Midbrain (tissue), 1 donor: ENCODE results near the gene ZNF823.
"Not testable (repeated sequence)": the region's sequence is repeated elsewhere in the genome, so short reads cannot be mapped to it uniquely, and the experiment has no call there.

Experiments
- DNase-seq: peaks from one replicate; lab custom pipeline; 2025; lab: John Stamatoyannopoulos, UW

ZNF823 gene

DNA sequence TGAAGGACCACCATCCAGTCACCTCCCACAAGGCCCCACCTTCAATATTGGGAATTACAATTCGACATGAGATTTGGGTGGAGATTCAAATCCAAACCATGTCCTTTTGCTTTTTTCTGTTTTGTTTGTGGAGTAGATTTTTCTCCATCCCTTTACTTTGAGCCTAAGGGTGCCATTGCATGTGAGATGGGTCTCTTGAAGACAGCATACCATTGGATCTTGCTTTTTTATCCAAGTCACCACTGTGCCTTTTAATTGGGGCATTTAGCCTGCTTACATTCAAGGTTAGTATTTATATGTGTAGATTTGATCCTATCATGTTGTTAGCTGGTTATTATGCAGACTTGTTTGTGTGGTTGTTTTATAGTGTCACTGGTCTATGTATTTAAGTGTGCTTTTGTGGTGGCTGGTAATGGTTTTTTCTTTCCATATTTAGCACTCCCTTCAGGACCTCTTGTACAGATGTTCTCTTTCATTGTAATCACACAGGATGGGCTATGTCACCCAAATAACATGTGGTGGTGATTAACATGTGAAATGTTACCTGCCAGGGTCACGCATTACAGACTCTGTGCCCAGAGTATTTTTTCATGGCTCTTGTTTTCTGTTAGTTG, 58.0 kb downstream of the ZNF823 start:
- no peak for DNase-seq

DNA sequence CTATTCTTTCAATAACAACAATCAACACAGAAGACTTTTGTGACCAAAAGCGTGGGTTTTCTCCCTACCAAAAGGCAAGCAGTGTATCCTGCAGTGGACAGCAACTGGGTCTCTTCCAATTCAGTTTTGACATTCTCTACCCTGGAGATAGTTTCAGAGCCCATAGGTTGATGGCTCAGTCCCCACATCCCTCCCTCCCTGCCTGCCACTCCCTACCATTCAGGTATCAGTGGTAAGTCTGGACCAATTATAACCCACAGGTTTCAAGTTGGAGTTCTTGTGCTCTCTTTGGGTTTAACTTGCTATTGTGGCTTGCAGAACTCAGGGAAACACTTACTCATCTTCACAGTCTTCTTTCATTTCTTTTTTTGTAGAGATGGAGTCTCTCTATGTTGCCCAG, 60.2 kb downstream of the ZNF823 start:
- no peak for DNase-seq

DNA sequence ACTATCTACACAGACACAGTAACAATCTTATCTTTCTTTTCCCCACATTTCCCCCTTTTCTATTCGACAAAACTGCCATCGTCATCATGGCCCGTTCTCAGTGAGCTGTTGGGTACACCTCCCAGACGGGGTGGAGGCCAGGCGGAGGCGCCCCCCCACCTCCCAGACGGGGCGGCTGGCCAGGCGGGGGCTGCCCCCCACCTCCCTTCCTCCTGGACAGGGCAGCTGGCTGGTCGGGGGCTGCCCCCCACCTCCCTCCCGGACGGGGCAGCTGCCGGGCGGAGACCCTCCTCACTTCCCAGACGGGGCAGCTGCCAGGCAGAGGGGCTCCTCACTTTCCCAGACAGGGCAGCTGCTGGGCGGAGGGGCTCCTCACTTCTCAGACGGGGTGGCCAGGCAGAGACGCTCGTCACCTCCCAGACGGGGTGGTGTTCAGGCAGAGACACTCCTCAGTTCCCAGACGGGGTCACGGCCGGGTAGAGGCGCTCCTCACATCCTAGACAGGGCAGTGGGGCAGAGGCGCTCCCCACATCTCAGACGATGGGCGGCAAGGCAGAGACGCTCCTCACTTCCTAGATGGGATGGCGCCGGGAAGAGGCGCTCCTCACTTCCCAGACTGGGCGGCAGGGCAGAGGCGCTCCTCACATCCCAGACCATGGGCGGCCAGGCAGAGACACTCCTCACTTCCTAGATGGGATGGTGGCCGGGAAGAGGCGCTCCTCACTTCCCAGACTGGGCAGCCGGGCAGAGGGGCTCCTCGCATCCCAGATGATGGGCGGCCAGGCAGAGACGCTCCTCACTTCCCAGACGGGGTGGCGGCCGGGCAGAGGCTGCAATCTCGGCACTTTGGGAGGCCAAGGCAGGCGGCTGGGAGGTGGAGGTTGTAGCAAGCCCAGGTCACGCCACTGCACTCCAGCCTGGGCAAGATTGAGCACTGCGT, 61.8 kb downstream of the ZNF823 start:
- DNase-seq, result not testable (repeated sequence)

DNA sequence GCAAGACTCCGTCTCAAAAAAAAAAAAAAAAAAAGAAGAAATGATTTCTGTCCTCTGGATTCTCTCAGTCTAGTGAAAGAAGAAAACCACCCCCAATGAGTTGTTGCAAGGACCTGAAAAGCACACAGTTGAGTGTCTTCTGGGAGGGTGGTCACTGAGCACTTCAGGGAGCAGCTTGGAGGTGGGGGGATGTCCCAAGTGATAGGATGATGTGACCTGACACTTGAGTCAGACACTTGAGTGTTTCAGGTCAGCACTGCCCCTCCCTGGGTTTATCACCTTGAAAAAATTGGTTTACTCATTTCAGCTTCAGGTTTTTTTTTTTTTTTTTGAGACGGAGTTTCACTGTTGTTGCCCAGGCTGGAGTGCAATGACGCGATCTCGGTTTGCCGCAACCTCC, 63.2 kb downstream of the ZNF823 start:
- no peak for DNase-seq

DNA sequence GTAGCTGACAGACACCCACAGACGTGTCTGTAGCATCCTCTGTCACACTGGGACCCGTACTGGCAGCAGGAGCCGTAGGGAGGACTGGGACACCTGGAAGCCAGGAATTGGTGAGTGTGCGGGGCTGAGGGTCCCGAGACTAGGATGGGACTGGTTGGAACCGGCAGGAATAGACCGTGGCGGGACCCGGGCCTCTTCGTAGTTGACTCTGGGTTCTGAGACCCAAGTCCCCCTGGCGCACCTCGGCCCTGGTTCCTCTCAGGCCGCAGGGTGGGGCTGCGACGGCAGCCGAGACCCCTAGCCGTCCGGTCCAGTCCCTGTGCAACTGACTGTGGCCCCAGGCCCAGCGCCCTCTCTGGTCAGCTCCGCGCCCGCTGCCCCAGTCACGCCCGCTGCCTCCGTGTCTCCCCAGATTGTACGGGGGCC, 64.7 kb downstream of the ZNF823 start:
- no peak for DNase-seq

DNA sequence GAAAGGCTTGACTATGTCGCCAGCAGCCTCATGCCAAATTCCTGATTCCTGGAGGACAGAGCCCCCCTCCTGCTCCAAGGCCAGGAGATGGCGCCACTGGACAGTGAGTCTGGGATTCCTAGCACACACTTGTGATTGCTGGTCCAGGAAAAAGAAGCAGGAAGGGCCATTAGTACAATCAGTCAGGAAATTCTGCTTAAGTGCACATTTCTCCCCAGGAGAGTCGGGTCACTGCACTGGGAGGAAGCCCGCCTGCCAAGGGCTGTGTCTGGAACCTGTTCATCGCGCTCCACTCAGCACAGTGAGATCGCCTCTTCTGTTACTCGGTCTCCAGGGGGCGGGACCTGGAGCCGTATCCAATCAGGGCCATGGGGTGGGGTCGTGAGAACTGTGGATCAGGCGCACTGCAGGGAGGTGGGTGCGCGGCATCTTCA, 65.1 kb downstream of the ZNF823 start:
- peak; percentile 69 for DNase-seq
